ENCODE measurements around the gene AVPR2.

DNA sequence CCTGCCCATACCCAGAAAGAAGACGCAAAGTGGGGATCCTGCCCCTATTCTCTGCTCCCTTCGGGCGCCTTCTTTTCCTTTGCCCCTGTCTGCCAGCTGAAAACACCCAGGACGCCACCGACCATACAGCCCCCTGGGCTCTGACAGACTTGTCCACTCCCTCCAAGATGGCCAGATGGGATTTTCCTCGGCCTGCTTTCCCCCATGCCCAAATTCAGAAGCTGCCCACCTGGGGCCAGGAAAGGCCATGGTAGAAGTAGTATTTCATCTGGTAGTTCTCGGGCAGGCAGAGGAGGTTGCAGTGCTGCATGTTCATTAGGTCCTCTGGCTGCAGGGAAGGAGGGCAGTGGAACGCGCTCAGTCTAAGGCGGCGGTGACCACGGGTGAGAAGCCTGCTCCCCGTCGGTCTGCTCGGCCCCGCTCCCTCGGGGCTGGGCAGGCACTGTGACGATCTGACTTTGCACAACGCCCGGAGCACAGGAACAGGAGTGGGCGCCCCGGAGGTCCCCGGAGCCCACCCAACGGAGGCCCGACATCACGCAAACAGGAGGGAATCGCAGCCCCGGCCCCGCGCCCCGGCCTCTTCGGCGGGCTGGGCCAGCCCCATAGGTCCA lies 29.8 kb downstream of the AVPR2 start:
- no peak; the same call in 1 of the 2 replicates for TF ChIP-seq SP1 (CRISPR knock-in tag; IDR thresholded peaks at IDR 0.05)
- no peak for TF ChIP-seq GABPA (tag; conservative IDR thresholded peaks at IDR 0.05; ENCODE audit: low read depth)
- no peak for TF ChIP-seq MXI1 (IDR thresholded peaks at IDR 0.05; ENCODE audit: low read depth, low read length)
- TF ChIP-seq SRSF7 (optimal IDR thresholded peaks at IDR 0.05; ENCODE audit: low read depth, low read length), result no peak
- TF ChIP-seq MYC (IDR thresholded peaks at IDR 0.05; ENCODE audit: low read depth, low read length), result no peak
- no peak for TF ChIP-seq MYC (CRISPR knock-in tag; IDR thresholded peaks at IDR 0.05; ENCODE audit: borderline replicate concordance, low read depth)
- no peak for TF ChIP-seq KAT7 (CRISPR knock-in tag; IDR thresholded peaks at IDR 0.05; ENCODE audit: borderline replicate concordance)
- TF ChIP-seq BDP1 (IDR thresholded peaks at IDR 0.05; ENCODE audit: insufficient read depth, insufficient read length), result no peak
- TF ChIP-seq POLR2AphosphoS5 (IDR thresholded peaks at IDR 0.05; ENCODE audit: control insufficient read depth, insufficient read depth, low read depth, low read length), result no peak
- no peak for TF ChIP-seq GATAD2B (IDR thresholded peaks at IDR 0.05; ENCODE audit: borderline replicate concordance)
- TF ChIP-seq, protein P1, sequence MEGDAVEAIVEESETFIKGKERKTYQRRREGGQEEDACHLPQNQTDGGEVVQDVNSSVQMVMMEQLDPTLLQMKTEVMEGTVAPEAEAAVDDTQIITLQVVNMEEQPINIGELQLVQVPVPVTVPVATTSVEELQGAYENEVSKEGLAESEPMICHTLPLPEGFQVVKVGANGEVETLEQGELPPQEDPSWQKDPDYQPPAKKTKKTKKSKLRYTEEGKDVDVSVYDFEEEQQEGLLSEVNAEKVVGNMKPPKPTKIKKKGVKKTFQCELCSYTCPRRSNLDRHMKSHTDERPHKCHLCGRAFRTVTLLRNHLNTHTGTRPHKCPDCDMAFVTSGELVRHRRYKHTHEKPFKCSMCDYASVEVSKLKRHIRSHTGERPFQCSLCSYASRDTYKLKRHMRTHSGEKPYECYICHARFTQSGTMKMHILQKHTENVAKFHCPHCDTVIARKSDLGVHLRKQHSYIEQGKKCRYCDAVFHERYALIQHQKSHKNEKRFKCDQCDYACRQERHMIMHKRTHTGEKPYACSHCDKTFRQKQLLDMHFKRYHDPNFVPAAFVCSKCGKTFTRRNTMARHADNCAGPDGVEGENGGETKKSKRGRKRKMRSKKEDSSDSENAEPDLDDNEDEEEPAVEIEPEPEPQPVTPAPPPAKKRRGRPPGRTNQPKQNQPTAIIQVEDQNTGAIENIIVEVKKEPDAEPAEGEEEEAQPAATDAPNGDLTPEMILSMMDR (IDR thresholded peaks at IDR 0.05 in 2 of 3, conservative IDR thresholded peaks at IDR 0.05 in 1 of 3; ENCODE audit: insufficient read depth in 2 of 3, low read depth in 1 of 3, low read length in 3 of 3), result no peak

All from K562 (cell line).